NT2/D1 (cell line): Measurements from ENCODE around the gene PPIB.

Source experiments
- SUZ12 ChIP-seq: IDR thresholded peaks from 2 replicates; pipeline ENCODE4 v1.6.1; 2011; ENCODE audit not compliant: insufficient read length, insufficient read depth; ENCODE audit errors: extremely low read depth
- YY1 ChIP-seq: IDR thresholded peaks from 2 replicates; pipeline ENCODE4 v1.6.1; 2011; ENCODE audit not compliant: insufficient read length, insufficient read depth
- ZNF274 ChIP-seq: IDR thresholded peaks from 2 replicates; pipeline ENCODE4 v1.6.1; 2011; ENCODE audit warnings: mild to moderate bottlenecking, low read depth, low read length

- no peak for TF ChIP-seq ZNF274
- no peak for TF ChIP-seq SUZ12
- TF ChIP-seq YY1: no peak
These were observed 6.0 kb downstream of the PPIB start for GRCh38 chr15:64156652-64157331.
